ENCODE data around the gene JMJD7.
A peak's percentile ranks its signal among the peaks of the same experiment; 100 is the strongest.
"Not testable (repeated sequence)": the region's sequence is repeated elsewhere in the genome, so short reads cannot be mapped to it uniquely, and the experiment has no call there.

Gene JMJD7

GRCh38 chr15:41822957-41823356 is 4.9 kb upstream of the JMJD7 start:
- no peak for DNase-seq

GRCh38 chr15:41823502-41823901 is 4.4 kb upstream of the JMJD7 start:
- no peak for DNase-seq

GRCh38 chr15:41824062-41824745 is 3.7 kb upstream of the JMJD7 start:
- DNase-seq: no peak

GRCh38 chr15:41825145-41825544 is 2.7 kb upstream of the JMJD7 start:
- no peak for DNase-seq

GRCh38 chr15:41825572-41826535 is 2.0 kb upstream of the JMJD7 start:
- no peak for DNase-seq

- DNase-seq: peak; percentile 7 to 24 (median 21)
These were observed 507 bp upstream of the JMJD7 start for GRCh38 chr15:41827290-41827879.

GRCh38 chr15:41828807-41829141 is 882 bp downstream of the JMJD7 start:
- no peak for DNase-seq

- no peak for DNase-seq
These were observed 2.2 kb downstream of the JMJD7 start for GRCh38 chr15:41829959-41830646.

- DNase-seq: not testable (repeated sequence)
These were observed 3.4 kb downstream of the JMJD7 start for GRCh38 chr15:41831291-41831690.

GRCh38 chr15:41832208-41832607 is 4.3 kb downstream of the JMJD7 start:
- DNase-seq: no peak

- DNase-seq: peak in 1 of 3 donors; percentile 4
These were observed 5.0 kb downstream of the JMJD7 start for GRCh38 chr15:41832875-41833274.

- DNase-seq: peak; percentile 59 to 82 (median 75)
These were observed 6.2 kb downstream of the JMJD7 start for GRCh38 chr15:41834096-41834495.

- DNase-seq: no peak
These were observed 8.2 kb downstream of the JMJD7 start for GRCh38 chr15:41836073-41836472.

- DNase-seq: no peak
These were observed 9.0 kb downstream of the JMJD7 start for GRCh38 chr15:41836713-41837454.

GRCh38 chr15:41838400-41838897 is 10.6 kb downstream of the JMJD7 start, which contains the start of gene PLA2G4B:
Gene PLA2G4B (plus strand): TSS chr15:41838847. CDS start chr15:41838914, 67 bp downstream.
- no peak for DNase-seq

GRCh38 chr15:41839781-41840491 is 12.0 kb downstream of the JMJD7 start:
- DNase-seq: no peak

GRCh38 chr15:41840673-41841072 is 12.8 kb downstream of the JMJD7 start:
- DNase-seq: no peak

- DNase-seq: no peak
These were observed 13.2 kb downstream of the JMJD7 start for GRCh38 chr15:41841131-41841530.

- no peak for DNase-seq
These were observed 14.3 kb downstream of the JMJD7 start for GRCh38 chr15:41842229-41842628.

GRCh38 chr15:41843571-41843970 is 15.7 kb downstream of the JMJD7 start:
- DNase-seq: no peak

GRCh38 chr15:41844814-41845213 is 16.9 kb downstream of the JMJD7 start:
- no peak for DNase-seq
